NB4 (cell line): ENCODE data around the gene ZCCHC14.

Source experiments
- DNase-seq: peaks from one replicate; pipeline ENCODE4 v3.0.0; 2010; ENCODE audit warnings: low read depth
- H3K4me3 ChIP-seq: one replicate; pipeline ENCODE4 v1.5.1; 2011; ENCODE audit warnings: mild to moderate bottlenecking, low read depth, low read length, moderate library complexity
- CTCF ChIP-seq: IDR thresholded peaks from one replicate; pipeline ENCODE4 v1.5.1; 2012; ENCODE audit warnings: low read depth, low read length
- MAX ChIP-seq: IDR thresholded peaks from 2 replicates; pipeline ENCODE4 v1.6.1; 2011; ENCODE audit warnings: low read depth, low read length
- MYC ChIP-seq: IDR thresholded peaks from 2 replicates; pipeline ENCODE4 v1.6.1; 2011; ENCODE audit warnings: low read depth, low read length
- POLR2A ChIP-seq: IDR thresholded peaks from 2 replicates; pipeline ENCODE4 v1.6.1; 2011; ENCODE audit warnings: mild to moderate bottlenecking; ENCODE audit not compliant: insufficient read length; ENCODE audit errors: extremely low read depth

Gene ZCCHC14

GRCh38 chr16:87439926-87440325, 52.9 kb downstream of the ZCCHC14 start:
- TF ChIP-seq MAX (no peak), CTCF (no peak), POLR2A (no peak), MYC (no peak)

GRCh38 chr16:87438611-87438985, 54.2 kb downstream of the ZCCHC14 start:
- DNase-seq, result no peak
- H3K4me3 ChIP-seq, result no peak overlapping the region
- no peak for TF ChIP-seq MYC
- TF ChIP-seq CTCF, result no peak
- no peak for TF ChIP-seq POLR2A
- TF ChIP-seq MAX, result no peak

More at GRCh38 chr16:87439926-87440325, 52.9 kb downstream of the ZCCHC14 start:
- H3K4me3 ChIP-seq, result no peak overlapping the region
- DNase-seq, result no peak

- H3K4me3 ChIP-seq, result no peak overlapping the region
- no peak for DNase-seq
- TF ChIP-seq POLR2A, result no peak
- TF ChIP-seq MYC, result no peak
- TF ChIP-seq MAX, result no peak
- no peak for TF ChIP-seq CTCF
Observed at GRCh38 chr16:87437911-87438610, 54.8 kb downstream of the ZCCHC14 start.

GRCh38 chr16:87437327-87437726, 55.5 kb downstream of the ZCCHC14 start:
- no peak for DNase-seq
- no peak for TF ChIP-seq POLR2A
- TF ChIP-seq MAX, result no peak
- TF ChIP-seq MYC, result no peak
- TF ChIP-seq CTCF, result no peak
- no peak overlapping the region for H3K4me3 ChIP-seq

GRCh38 chr16:87436225-87437172, 56.3 kb downstream of the ZCCHC14 start:
- DNase-seq, result no peak
- TF ChIP-seq MYC, result no peak
- no peak for TF ChIP-seq POLR2A
- no peak for TF ChIP-seq CTCF
- TF ChIP-seq MAX, result no peak
- H3K4me3 ChIP-seq, result no peak overlapping the region
